Fibroblast of pulmonary artery (primary cell): ENCODE results near the gene WDFY4.

Experiments
- DNase-seq: peaks from one replicate; pipeline ENCODE4 v3.0.0-alpha.2; 2010; ENCODE audit warnings: low read depth
- H3K4me3 ChIP-seq: replicated peaks from 2 replicates; pipeline ENCODE4 v1.5.1; 2011; ENCODE audit warnings: low read depth, mild to moderate bottlenecking, control low read depth, low read length, moderate library complexity
- CTCF ChIP-seq: IDR thresholded peaks from 2 replicates; pipeline ENCODE4 v1.5.1; 2011; ENCODE audit warnings: mild to moderate bottlenecking, control low read depth, low read length, inconsistent platforms; ENCODE audit errors: missing control alignments

Gene WDFY4

DNA sequence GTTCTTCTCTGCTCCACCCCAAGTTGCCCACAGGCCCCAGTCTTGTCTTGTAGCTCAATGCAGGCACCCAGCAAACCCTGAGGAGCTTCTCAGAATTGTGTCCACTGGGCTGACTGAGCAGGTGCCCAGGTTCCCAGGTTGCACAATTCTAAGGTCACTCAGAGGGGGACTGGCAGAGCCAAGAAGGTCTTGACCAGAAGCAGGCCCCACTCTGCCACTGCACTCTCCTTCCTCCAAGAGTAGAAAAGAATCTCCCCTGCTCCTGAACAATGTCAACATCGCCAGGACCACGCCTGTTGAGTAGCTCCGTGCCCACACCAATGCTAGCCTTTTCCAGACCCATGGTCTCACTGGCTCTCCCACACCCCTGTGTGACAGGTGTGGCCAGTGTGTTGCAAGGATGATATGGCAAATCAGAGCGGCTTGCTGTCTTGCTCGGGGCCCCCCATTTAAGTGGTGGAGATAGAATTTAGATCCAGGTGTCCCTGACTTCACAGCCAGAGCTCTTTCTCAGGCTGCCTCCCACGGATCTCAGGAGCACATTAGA, 254.4 kb downstream of the WDFY4 start:
- no peak overlapping the region for H3K4me3 ChIP-seq
- DNase-seq = no peak
- no peak for TF ChIP-seq CTCF

- no peak within 1 kb of the TSS for H3K4me3 ChIP-seq
- no peak for DNase-seq
- no peak for TF ChIP-seq CTCF
These were observed 255.2 kb downstream of the WDFY4 start, which contains the start of gene LRRC18 for GRCh38 chr10:48939790-48940325. Gene LRRC18 (minus strand): TSS chr10:48939840. CDS start chr10:48914155, 25,685 bp downstream.

DNA sequence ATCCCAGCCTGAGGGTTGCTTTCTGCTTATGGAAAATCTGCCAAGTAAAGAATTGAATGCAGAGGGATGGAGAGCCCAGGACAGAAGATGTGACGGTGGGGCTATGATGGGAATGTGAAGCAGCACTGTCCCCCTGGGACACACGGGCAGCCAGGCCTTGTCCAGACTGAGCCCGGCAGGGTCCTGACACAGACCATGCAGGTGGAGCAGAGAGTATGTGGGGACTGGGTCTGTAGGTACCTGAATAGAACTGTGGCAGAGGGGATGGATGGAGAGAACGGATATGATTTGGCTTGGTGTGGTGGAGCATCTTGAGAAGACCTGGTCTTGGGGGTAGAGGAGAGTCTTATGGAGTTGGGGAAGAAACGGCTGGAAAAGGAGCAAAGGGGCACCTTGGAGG, 255.7 kb downstream of the WDFY4 start:
- no peak for DNase-seq
- TF ChIP-seq CTCF = no peak
- H3K4me3 ChIP-seq = no peak overlapping the region

GRCh38 chr10:48940958-48941357, 256.3 kb downstream of the WDFY4 start:
- no peak overlapping the region for H3K4me3 ChIP-seq
- DNase-seq = no peak

GRCh38 chr10:48941427-48942075, 256.9 kb downstream of the WDFY4 start:
- TF ChIP-seq CTCF = no peak
- no peak for DNase-seq
- H3K4me3 ChIP-seq = no peak overlapping the region

More at GRCh38 chr10:48940958-48941357, 256.3 kb downstream of the WDFY4 start:
- no peak for TF ChIP-seq CTCF

- DNase-seq = no peak
- TF ChIP-seq CTCF = no peak
These were observed 258.4 kb downstream of the WDFY4 start for GRCh38 chr10:48943096-48943495.

GRCh38 chr10:48944171-48944570, 259.5 kb downstream of the WDFY4 start:
- no peak overlapping the region for H3K4me3 ChIP-seq
- TF ChIP-seq CTCF = no peak
- DNase-seq = no peak

More at GRCh38 chr10:48943096-48943495, 258.4 kb downstream of the WDFY4 start:
- H3K4me3 ChIP-seq = no peak overlapping the region
